IPS DF 4.7 (cell line): Measurements from ENCODE around the gene NR3C2.

Experiments used
- DNase-seq: peaks from one replicate; pipeline ENCODE4 v3.0.0-alpha.2; 2013; ENCODE audit warnings: low spot score; ENCODE audit errors: extremely low read depth

The NR3C2 gene

DNA sequence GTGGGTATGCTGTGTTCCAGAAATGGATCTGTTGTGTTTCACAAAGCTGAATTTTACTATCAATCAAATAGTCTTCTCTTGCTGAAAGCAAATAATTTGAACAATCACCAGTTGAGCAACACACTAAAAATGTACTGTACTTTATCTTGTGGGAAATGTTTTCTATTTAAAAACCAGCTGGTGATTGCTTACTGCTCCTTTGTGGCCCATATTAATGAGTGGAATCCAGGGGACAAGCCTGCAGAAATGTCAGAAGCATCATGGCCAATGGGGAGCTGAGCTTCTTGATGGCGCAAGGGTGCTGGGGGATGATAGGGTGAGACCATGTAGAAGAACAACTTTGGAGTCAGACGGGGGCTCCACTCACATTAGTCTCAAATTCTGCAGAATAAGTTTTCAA, 364.2 kb downstream of the NR3C2 start:
- no peak for DNase-seq

DNA sequence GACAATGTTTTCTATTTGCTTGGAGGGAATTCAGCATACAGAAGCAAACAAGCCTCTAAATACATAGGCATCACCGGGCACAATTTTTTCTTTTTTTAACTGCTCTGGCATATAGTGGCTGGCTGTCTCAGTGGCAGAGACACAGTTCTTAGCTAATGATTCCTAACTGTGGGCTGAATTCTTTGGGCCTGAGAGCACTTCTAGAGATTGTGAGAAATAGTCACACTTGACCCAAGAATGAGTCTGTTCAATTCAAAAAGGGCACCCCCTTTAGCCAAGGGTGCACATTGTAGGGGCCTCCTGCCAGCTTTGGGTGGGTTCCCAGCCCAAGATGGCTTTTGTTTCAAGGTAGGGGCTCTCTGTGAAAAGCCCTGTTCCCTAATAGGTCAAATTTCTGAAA, 364.6 kb downstream of the NR3C2 start:
- DNase-seq: no peak

DNA sequence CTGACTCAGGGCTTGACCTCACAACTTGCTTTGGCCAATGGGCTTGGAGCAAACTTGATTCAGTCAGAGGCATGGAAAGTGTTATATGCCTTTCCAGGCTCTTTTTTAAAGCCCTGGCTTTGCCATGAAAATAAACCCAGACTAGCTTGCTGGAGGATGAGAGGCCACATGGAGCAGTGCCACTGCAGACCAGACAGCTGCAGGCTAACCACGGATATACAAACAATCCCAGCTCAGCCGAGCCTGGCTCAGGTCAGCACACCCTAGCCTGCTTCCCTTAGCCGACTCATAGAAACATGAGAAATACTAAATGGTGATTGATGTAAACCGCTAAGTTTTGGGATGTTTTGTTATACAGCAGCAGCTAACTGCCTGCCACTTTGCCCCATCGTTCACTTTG, 365.2 kb downstream of the NR3C2 start:
- DNase-seq: no peak

DNA sequence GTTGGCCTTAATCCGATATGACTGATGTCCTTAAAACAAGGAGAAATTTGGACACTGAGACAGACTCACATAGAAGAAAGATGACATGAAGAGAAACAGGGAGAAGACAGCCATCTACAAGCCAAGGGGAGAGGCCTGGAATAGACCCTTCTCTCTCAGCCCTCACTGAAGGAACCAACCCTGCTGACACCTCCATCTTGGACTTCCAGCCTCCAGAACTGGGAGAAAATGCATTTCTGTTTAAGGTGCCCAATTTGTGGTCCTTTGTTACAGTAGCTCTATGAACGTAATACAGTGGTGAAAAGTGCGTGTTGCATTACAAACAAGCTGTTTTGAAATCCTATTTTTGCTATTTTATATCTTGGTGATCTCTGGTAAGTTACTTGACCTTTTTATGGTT, 366.8 kb downstream of the NR3C2 start:
- DNase-seq: no peak

DNA sequence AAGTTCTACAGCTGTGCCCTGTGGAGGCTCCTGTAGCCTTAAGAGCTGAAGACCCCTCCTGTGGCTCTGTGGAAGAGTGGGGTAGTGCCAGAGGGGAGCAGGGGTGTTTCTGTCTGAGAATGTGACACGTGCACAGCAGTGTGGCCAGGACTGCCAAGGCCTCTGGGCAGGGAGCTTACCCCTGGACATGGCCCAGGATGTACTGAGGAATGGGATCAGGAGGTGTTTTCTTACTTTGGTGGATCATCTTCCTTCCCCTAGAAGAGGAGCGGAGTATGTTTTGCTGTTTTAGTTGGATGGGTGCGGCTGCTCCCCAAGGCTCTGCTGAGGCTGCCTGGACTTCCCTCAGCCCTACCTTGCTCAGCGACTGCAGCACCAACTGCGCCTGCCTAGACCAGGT, 367.8 kb downstream of the NR3C2 start:
- no peak for DNase-seq

DNA sequence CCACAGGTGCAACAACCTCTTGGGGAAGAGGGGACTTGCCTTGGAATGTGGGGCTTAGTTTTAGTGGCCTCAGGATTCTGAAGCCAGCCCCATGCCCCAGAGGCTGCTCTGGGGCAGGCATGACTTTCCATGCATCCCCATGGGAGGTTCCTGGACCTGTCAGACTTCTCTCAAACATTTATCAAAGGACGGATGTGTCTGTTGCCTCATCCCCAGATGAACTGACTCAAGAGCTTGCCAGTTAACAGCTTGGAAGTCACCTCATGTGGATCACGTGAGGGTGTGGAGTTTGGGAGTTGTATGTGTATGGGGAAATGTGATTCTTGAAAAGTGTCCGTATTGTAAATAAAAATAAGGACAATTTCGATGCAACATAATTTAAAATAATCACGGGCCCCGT, 368.9 kb downstream of the NR3C2 start:
- no peak for DNase-seq

DNA sequence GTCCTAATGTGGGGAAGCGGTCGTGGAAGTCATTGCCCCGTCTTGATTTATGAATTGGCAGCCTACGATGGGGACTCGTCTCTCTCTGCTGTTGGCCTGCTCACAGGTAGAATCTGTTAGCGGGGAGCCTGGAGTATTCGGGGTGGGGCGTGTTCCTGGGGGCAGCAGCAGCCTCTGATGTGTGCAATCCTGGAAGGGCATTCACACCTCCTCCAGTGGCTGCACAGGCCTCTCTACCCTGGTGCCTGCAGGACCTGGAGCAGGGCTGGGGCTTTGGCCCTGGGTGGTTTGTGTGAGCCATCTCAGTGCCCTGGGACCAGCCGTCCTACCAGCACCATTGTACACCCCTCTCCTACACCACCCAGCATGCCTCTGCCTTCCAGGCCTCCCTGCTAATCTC, 369.4 kb downstream of the NR3C2 start:
- DNase-seq: no peak

DNA sequence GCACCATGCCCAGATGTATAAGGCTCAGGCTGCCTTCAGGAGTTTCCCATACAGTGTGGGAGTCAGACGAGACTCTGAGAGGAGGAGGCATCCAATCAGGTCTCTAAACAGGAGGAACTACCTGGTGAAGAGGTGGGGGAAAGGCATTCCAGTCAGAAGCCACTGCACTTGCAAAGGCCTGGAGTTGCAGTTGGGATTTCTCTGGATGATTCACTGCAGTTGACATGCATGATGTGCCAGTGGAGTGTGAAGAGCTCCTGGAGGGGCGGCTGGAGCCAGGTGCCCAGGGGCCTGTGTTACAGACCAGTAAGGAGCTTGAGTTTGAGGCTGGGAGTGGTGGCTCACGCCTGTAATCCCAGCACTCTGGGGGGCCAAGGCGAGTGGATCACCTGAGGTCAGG, 371.2 kb downstream of the NR3C2 start:
- no peak for DNase-seq

DNA sequence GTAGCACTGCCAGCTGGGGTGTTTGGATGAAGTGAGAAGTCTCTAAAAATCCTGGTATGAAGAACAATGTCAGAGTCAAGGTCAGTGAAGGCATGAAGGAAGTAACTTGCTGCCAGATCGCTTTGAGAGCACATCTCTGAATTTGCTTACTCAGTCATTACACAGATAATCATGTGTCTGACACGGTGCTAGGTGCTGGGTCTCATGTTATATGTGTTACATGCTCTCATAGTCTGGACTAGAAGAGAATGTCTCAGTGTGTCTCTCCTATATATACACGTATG, 372.4 kb downstream of the NR3C2 start:
- DNase-seq: no peak

DNA sequence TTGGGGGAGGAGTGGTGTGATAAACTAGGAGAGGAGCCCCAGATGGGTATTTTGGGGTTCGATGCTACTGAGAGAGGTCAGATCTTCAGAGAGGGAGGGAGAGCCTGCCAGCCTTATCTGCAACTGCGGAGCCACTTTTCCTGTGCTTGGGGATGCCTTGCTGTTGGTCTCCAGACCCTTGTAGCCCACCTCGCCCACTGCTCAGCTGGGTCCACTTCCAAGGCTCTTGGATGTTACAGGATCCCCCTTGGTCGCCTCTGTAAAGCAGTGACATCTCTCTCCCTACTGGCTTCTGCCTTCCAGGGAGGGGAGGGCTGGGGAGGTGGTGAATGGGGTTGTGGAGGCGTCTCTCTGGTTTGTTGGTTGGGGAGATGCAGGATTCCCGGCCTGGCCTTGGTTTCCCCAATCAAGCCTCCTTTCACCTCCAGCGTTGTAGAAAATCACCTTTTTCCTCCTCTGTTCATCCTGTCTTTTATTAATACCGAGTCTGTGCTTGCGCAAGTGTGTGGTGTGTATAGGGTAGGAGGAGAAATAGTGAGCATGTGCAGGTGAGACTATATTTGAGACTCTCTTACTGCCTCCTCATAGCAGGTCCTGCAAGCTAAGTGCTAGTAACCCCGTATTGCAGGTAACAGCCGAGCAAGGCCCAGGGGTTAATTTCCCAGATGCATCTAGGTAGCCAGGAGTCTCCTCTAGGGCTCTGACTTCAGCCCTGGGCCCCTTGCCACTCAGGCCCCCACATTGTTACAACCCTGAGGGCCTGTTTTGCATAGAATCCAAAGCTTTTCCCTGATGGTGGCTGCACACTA, 372.9 kb downstream of the NR3C2 start:
- no peak for DNase-seq

DNA sequence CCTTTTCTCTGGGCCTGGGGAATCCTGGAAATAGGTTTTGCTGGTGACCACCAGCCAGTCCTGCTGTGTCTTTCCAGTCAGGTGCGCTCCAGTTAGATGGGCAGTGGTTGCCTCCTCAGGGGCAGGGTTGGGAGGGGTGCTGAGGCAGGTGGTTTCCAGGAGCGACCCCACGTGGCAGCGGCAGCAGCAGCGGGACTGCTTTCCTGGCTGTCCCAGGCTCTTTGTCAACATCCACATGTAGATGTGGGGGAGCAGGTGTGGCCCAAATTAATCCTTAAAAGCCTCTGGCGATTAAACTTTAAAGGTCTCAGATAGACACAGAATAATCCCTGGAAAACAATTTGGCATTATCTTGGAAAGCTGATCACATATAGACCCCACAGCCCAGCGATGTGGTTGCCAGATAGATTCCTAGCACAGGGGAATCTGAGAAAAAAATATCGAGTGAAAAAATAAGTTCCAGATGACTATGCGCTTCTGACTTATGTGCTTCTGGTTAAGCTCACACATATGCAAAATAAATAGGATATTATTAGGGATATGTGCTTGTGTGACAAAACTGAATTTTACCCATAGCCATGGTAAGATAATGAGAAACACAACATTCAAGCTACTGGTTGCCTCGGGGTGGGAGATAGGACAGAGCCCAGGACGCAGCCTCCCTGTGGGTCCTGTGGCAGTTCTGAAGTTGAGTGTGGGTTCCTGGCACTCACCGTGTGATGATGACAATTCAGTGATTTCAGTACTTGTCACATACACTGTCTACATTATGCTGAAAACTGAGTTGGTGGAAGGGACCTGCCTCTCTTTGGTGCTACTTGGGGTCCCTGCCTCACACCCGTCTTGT, 373.9 kb downstream of the NR3C2 start:
- DNase-seq: no peak

DNA sequence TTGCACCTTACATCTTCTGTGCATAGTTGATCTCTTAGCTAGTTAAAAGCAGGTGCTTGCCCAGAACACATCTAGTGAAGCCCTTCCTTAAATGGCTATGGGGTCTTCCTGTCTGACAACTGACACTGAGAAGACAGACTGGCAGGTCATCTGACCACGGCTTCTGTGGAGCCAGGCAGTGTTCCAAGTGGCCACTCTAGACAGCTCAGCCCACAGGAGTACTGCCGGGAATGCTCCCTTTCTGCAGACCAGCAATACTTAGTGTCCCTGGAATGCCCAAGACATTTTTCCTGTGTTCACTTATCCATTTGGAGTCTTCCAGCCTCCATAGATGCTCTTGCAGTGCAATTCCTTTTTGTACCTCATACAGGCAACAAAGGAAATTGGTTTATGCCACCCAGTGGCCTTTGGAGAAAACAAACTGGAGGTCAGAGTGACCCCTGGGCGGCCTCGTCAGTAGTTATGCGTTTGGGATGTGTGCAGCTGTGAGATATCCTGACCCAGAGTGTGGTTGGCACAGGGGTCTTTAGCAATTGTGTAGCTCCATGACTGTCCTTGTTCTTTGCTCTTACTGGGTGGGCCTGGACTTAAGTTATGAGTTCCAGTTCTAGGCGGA, 374.8 kb downstream of the NR3C2 start:
- no peak for DNase-seq

DNA sequence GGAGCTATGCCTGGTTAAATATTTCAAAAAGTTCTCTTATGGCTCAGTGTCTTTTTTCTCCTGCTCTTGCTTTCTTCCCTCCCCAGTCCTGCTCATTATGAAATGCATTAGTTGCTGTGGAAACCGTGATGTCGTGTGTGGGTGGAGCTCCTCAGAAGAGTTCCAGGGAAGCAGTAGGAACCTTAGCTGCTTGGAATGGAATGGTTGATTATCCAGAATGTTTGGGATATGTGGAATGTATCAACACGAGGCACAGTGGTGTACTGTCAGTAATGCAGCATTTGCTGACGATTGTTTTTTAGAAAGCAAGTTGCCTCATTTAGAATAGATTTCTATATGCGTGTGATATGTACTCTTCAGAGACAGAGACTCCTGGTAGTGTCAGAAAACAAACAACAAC, 377.1 kb downstream of the NR3C2 start:
- DNase-seq: no peak

DNA sequence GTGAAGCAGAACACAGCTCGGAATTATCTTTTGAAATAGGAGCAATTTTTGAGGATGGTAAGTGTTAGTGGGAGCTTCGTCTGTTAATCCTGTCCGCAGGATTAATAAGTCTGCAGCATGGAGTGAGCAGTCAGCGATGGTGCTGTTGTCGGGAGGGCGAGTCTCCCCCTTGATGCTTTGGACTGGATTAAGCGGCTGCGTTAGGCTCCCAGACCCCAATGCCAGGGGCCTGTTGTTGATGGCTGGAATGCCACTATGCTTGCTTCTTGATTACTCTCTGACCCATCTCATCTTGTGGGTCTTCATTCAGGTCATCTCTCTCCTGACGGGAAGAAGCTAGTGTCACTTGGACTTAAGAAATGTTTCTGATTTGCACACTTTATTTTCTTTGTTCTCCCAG, 377.8 kb downstream of the NR3C2 start:
- DNase-seq: no peak

DNA sequence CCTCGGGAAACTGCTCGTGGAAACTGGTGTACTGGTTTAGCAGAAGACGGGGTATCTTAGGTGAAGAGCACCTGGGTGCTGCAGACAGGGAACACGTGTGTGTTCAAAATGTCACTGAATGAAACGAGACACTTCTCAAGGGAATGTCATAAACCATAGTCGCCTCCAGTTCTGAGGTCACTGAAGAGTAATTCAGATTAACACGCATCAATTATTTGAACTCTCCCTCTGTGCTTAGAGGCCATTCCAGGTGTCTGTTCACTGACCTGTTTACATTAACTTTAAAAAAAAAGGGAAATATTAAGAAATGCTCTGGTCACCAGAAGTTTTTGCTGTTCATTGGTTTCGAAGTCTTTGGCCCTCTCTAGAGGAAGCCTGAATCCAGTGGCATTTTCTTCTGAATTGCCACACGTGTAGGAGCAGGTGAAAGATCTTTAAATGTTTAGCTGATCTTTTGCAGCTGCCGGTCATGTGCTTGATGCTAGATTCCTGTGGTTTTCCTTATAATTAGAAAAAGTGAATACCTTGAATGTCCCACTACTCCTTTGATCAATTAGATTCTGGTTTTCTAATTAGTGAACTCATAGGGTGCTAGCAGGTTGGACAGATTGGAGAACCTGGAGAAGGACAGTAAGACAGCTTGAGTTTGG, 379.8 kb downstream of the NR3C2 start:
- DNase-seq: no peak

DNA sequence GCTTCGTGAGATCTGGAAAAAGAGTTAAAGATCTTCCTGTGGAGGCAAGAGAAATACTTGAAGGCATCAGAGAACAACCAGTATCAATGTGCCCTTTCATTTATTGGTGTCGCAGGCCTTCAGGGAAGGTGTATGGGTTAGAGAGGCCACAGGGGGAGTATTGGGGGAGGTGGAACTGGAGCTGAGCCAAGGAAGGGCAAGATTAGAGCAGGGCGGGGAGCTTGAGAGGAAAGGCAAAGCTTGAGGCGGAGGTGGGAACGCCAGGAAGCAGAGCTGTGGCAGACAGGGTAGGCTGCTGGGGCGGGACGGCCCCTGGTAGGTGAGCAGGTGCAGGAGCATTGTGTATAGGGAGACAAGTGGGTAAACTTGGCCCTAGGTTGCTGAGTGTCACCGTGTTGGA, 380.4 kb downstream of the NR3C2 start:
- DNase-seq: no peak

DNA sequence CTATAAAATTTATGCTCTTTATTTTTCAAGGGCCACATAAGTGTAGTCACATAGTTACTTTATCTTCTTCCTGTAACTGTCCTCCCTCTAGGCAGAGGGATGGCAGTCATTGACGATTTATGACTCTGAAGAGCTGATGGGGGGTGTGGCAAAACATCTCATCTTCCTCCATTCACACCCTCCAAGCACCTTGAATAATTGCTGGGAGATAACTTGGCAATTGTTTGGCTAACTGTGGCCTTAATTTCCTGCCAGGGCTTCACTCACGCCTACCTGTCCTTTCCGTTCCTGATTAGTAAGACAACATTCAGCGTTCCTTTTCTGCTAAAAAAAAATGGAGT, 381.1 kb downstream of the NR3C2 start:
- DNase-seq: no peak

DNA sequence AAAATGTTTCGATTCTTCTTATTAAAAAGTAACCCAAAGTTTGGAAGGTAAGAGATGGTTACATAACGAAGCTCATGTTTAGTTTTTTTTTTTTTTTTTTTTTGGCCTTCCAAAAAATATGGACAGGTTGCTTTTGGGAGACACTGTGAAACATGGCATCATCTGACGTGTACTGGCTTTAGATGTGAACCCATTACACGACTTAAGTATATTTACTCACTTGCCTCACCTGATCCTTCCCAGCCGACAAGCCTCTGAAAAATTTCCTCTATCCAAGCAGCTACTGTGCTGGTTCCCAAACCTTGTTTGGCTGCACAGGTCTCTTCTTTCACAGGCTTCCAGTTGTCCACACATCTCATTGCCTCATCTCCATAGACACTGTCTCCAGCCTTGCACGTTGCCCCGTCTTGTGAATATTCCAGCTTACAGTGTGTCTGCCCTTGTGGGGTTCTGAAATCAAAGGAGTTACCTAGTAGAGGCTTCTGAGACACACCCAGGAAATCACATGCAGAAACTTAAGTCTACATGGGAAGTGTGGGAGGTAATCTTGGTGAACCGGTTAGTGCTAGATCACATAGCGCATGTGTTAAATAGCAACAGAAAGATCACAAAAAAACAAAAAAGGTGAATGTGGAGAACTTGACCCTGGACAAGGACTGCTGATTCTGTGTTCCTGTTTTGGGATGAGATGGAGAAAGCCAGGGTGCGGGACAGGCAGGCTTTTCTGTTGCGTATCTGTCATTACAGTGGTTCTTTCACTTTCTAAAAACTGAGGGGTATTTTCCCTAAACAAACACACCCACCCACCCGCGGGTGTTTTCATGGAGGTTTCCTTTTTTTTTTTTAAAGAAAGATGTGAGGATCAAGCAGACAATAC, 381.7 kb downstream of the NR3C2 start:
- no peak for DNase-seq

DNA sequence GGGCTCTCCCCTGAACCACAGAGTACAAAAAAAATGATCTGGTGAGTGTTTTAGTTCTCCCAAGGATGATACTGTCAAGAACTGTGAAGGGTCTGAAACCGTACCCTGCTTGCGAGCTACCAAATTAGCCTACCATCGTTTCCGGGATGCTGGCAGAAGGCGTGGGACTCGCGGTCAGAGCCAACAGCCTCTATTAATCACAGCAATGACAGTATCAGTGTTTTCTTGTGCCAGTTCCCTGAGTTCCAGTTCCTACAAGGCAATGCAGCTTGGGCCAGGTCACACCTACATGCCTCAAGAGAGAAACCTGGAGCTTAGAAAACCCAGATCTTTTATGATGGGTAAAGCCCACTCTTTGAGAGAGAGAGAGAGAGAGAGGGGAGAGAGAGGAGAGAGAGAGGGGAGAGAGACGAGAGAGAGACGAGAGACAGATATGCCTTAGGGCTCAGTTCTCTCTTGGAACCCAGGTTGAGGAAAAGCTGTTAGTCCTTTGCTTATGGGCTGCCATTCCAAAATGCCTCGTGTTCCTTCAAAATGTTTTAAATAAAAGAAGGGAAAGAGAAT, 382.5 kb downstream of the NR3C2 start:
- no peak for DNase-seq

DNA sequence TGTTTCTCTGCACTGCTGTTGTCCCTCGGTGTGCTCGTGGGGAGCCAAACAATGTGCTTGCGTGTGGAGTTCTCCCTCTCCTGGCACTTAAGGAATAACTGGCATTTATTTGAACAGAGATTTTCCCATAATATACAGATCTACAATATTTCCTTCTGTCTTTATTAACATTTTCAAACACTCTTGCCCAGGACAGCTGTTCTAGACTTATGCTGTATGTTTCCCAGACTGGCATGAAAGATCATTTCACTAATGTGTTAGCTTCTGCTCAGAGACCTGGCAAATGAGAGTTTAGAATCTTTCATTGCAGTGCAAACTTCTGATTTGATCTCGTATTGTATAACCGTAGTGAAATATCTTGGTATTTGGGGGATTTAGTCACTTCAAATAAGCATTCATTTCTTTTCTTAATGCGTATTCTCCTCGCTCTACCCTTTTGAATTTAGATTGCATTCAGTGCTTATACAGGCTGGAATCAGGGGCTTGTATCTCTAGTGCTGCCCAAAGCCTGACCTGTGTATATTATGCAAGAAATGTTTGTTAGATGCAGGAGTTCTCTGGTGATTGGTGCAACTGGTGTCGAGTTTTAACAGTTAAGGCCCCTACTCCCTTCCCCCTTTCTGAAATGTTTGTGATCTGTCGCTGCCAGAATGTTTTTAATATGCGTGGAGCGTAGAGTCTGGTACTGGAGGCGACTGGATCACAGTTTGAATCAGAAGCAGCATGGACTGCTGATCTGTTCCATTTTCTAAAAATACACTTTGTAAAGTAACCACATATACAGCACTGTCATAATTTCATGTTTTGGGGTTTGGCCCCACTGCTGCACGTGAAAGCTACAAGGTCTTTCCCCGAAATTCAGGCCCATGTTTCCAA, 384.0 kb downstream of the NR3C2 start:
- no peak for DNase-seq
